Esophagus mucosa (tissue), 1 donor: Measurements from ENCODE around the gene PCOLCE2. TPM values are rescaled to one million over a fixed set of nuclear protein-coding genes. Genes with fewer than 3 reads are reported as not detected.
"Not testable (repeated sequence)": the region's sequence is repeated elsewhere in the genome, so short reads cannot be mapped to it uniquely, and the experiment has no call there.

Experiments
- ATAC-seq: fragments of 200-7000 bp; cut with Tn5 transposase; one replicate; pipeline ENCODE4 v1.9.1; 2020
- total RNA-seq: library from RNA; stranded (reverse); gene quantifications from one replicate; pipeline ENCODE4 v1.2.4, GENCODE V29; 2023
- donor health status: DM: yes; HTN: yes; CAD: no.

Gene PCOLCE2
- total RNA-seq, 1 donor from 2014 or later: 0.36 TPM

GRCh38 chr3:142898346-142899213 lies 9.7 kb upstream of the PCOLCE2 start:
- ATAC-seq: no peak

GRCh38 chr3:142897807-142898206 lies 8.9 kb upstream of the PCOLCE2 start:
- ATAC-seq: no peak

GRCh38 chr3:142896996-142897395 lies 8.1 kb upstream of the PCOLCE2 start:
- ATAC-seq: no peak

- ATAC-seq: peak; percentile 53
These were observed 7.4 kb upstream of the PCOLCE2 start for GRCh38 chr3:142896201-142896755.

GRCh38 chr3:142894493-142894892 lies 5.6 kb upstream of the PCOLCE2 start:
- no peak for ATAC-seq

GRCh38 chr3:142892714-142893113 lies 3.8 kb upstream of the PCOLCE2 start:
- no peak for ATAC-seq

GRCh38 chr3:142890592-142890991 lies 1.7 kb upstream of the PCOLCE2 start:
- no peak for ATAC-seq

- no peak for ATAC-seq
These were observed 530 bp upstream of the PCOLCE2 start for GRCh38 chr3:142889212-142890014.

GRCh38 chr3:142888099-142888480 lies 793 bp downstream of the PCOLCE2 start:
- peak; percentile 26 for ATAC-seq

- ATAC-seq: peak; percentile 56
These were observed 1.9 kb downstream of the PCOLCE2 start for GRCh38 chr3:142886940-142887339.

- no peak for ATAC-seq
These were observed 2.9 kb downstream of the PCOLCE2 start for GRCh38 chr3:142886021-142886420.

- ATAC-seq: no peak
These were observed 4.4 kb downstream of the PCOLCE2 start for GRCh38 chr3:142884531-142884930.

- ATAC-seq: not testable (repeated sequence)
These were observed 5.3 kb downstream of the PCOLCE2 start for GRCh38 chr3:142883534-142883933.

- no peak for ATAC-seq
These were observed 7.2 kb downstream of the PCOLCE2 start for GRCh38 chr3:142881445-142882224.

- ATAC-seq: no peak
These were observed 10.1 kb downstream of the PCOLCE2 start for GRCh38 chr3:142878649-142879300.

GRCh38 chr3:142876417-142876816 lies 12.5 kb downstream of the PCOLCE2 start:
- ATAC-seq: peak; percentile 33

- ATAC-seq: no peak
These were observed 13.2 kb downstream of the PCOLCE2 start for GRCh38 chr3:142875583-142876207.

- no peak for ATAC-seq
These were observed 13.8 kb downstream of the PCOLCE2 start for GRCh38 chr3:142875099-142875498.

GRCh38 chr3:142868382-142868781 lies 20.5 kb downstream of the PCOLCE2 start:
- ATAC-seq: peak; percentile 35

- peak; percentile 94 for ATAC-seq
These were observed 21.8 kb downstream of the PCOLCE2 start for GRCh38 chr3:142866841-142867631.
